HAP-1 (cell line): ENCODE measurements around the gene PPP4R4.

Experiments used
- DNase-seq, 2 experiments: peaks; one replicate each; pipeline ENCODE4 v3.0.0-alpha.2; 2016 to 2020; ENCODE audit warnings: low spot score in 2 of 2
- H3K27me3 ChIP-seq: fragments of 250-450 bp; sonication (Bioruptor Pico); 2 replicates; pipeline ENCODE4 v1.5.1; 2020; ENCODE audit warnings: low read depth, mild to moderate bottlenecking, moderate library complexity
- H3K36me3 ChIP-seq: fragments of 250-450 bp; sonication (Bioruptor Pico); replicated peaks from 2 replicates; pipeline ENCODE4 v1.5.1; 2020; ENCODE audit warnings: mild to moderate bottlenecking
- H3K4me1 ChIP-seq: fragments of 250-450 bp; sonication (Bioruptor Pico); 2 replicates; pipeline ENCODE4 v1.5.1; 2020; ENCODE audit warnings: mild to moderate bottlenecking
- H3K4me3 ChIP-seq: fragments of 250-450 bp; sonication (Bioruptor Pico); 2 replicates; pipeline ENCODE4 v1.5.1; 2020; ENCODE audit warnings: mild to moderate bottlenecking, moderate library complexity
- H3K9me3 ChIP-seq: fragments of 250-450 bp; sonication (Bioruptor Pico); 2 replicates; pipeline ENCODE4 v1.5.1; 2020; ENCODE audit warnings: mild to moderate bottlenecking, moderate library complexity
- in situ Hi-C: fragments of 300-500 bp; cut with MboI; formaldehyde crosslinking; loops from 3 replicates; pipeline ENCODE4 v1.14.3; 2020; ENCODE audit warnings: low sequenced_read_pairs, inconsistent platforms, mixed read lengths

Gene PPP4R4

DNA sequence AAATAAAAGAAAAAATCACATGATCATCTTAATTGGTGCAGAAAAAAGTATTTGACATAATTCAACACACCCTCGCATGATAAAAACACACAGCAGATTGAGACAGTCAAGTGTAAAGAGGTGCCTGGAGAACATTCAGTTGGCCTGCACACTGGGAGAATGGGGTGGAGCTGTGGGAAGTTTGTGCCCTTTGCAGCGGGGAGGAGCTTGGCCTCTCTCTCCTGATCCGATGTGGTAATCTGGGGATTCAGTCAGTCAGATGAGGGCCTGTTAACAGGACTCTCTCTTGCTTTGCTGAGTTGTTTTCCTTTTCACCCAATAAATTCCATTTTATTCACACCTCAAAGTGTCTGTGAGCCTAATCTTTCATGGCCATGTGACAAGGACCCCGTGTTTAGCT lies 143.1 kb downstream of the PPP4R4 start:
- in situ Hi-C loops = no loop called here
- no peaks in the 10 kb centered on the region for H3K27me3 ChIP-seq
- H3K4me1 ChIP-seq = peaks cover 13% of the 10 kb centered on the region
- peak; percentile 15 to 51 for DNase-seq
- H3K36me3 ChIP-seq = no peaks in the 10 kb centered on the region
- H3K9me3 ChIP-seq = no peaks in the 10 kb centered on the region
- H3K4me3 ChIP-seq = no peak overlapping the region

DNA sequence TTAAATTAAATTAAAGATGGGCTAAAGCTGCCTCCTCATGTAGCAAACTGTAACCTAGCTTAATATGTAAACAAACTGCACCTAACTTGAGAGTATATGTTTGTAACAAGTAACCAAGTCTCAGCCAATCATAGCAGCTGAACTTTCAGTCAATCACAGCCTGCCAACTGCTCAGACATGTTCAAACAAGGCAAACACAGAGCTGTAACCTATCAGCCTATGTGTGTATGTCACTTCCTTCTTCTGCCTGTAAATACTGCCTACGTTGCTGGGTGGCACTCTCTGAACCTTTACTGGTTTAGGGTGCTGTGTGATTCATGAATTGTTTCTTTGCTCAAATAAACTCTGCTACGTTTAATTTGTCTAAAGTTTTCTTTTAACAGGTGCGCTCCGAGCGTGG lies 146.1 kb downstream of the PPP4R4 start:
- Histone ChIP-seq H3K9me3 (no peaks in the 10 kb centered on the region), H3K36me3 (no peaks in the 10 kb centered on the region), H3K4me3 (no peak overlapping the region), H3K4me1 (peaks cover 13% of the 10 kb centered on the region), H3K27me3 (no peaks in the 10 kb centered on the region)
- in situ Hi-C loops = no loop called here
- DNase-seq = no peak

DNA sequence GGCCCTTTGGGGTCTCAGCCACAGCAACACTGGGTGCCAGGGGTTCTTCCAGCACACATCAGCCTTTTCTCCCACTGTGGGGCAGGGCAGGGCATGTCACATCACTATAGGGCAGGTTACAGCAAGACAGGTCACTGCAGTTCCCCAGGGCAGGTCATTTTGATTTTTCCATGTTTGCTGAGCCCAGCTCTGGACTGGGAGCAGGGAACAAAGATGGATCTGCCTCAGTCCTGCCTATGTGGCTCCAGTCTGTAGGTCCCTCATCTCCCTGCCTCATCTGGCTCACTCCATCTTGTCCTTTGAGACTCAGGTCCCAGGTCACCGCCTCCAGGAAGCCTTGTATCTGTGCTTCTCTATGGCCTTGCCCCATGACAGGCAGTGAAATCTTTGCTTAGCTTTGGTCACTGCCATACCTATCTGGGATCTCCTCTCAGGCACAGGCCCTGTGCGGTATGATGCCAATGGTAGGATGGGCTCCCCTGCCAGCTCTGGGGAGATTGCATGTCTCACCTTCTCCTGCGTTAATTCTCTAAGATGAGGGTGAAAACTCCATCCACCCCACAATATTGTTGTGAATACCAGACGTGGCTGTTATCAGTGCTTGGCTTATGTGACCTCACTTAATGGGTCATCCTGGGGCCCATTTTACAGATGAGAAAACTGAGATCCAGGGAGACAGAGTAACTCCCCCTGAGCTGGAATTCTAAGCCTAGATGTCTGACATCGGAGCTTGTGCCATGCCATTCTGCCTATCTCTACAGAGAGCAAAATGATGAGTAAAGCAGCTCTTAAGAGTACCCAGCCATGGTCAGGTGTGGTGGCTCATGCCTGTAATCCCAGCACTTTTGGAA lies 147.5 kb downstream of the PPP4R4 start:
- no peak for DNase-seq
- Histone ChIP-seq H3K36me3 (no peaks in the 10 kb centered on the region), H3K9me3 (no peaks in the 10 kb centered on the region), H3K27me3 (no peaks in the 10 kb centered on the region), H3K4me1 (peaks cover 10% of the 10 kb centered on the region), H3K4me3 (no peak overlapping the region)
- in situ Hi-C loops = no loop called here

DNA sequence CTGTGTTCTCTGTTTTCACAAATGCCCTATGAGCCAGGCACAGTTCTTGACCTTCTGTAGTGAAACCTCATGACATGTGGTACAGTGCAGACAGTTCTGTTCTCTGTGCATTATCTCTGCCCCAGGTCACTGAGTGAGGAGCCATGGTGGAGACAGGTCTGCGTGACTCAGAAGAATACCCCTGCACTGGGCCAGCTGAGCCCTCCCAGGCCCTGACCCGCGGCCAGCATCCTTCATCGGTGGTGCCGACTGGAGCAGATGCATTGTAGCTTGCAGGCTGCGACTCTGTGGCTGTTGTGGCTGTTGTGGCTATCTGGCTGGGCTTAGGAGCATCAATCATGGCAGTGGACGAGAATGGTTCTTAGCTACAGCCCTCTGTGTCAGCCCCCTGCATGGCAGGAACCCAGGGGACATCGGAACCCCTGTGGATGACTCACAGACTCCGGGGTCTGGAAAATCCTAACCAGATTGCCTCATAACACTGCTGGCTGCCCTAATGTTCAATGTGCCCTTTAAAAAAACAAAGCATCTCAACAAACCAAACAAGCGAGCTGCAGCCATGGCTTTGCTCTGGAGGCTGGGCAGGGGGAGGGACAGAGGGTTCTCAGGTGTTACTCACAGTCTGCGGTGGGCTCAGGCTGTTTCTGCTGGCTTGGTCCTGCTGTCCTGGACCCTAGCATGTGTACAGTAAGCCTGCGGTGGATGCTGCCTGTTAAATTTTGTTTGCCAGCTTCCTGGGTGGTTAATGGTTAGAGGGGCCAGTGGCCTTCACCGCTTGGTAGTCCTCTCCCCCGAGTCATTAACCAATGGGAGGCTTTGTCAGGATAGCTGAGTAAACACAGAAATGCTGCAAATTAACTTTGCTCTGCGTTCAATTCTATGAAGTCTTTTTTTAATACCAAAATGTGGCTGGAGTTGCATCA lies 148.8 kb downstream of the PPP4R4 start, which contains the start of gene SERPINA6:
Gene SERPINA6 (minus strand): TSS at position 689 of the 923 bp plus-strand sequence. CDS start 8,688 bp downstream, outside the sequence.
- in situ Hi-C loops = no loop called here
- DNase-seq = no peak
- H3K4me1 ChIP-seq = no peaks in the 10 kb centered on the region
- H3K4me3 ChIP-seq = no peak within 1 kb of the TSS
- H3K27me3 ChIP-seq = no peaks in the 10 kb centered on the region
- no peaks in the 10 kb centered on the region for H3K9me3 ChIP-seq
- no peaks in the 10 kb centered on the region for H3K36me3 ChIP-seq

DNA sequence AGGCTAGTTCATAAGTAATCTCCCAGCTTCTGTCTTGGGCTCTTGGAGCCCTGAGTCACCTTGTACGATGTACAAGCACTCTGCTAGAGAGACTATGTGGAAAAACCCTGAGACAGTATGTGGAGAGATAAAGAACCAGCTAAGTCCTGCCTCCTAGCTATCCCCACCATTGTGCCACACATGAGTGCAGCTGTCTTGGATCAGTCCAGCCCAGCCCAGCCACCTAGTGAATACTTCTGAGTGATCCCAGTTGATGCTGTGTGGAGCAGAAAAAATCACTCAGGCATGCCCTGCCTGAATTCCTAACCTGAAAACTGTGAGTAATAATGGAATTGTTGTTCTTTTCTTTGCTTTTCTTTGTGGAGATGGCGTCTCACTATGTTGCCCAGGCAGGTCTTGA lies 154.1 kb downstream of the PPP4R4 start:
- Histone ChIP-seq H3K27me3 (no peaks in the 10 kb centered on the region), H3K36me3 (no peaks in the 10 kb centered on the region), H3K4me1 (no peaks in the 10 kb centered on the region), H3K4me3 (no peak overlapping the region), H3K9me3 (no peaks in the 10 kb centered on the region)
- in situ Hi-C loops = no loop called here
- no peak for DNase-seq
